WERI-Rb-1 (cell line): ENCODE data around the gene TMEM266.

ENCODE experiments used
- DNase-seq: peaks from one replicate; pipeline ENCODE4 v3.0.0-alpha.2; 2020
- H3K27ac ChIP-seq: fragments of 250-450 bp; sonication (Bioruptor Pico); 2 replicates; pipeline ENCODE4 v1.5.1; 2020; ENCODE audit warnings: mild to moderate bottlenecking, moderate library complexity
- H3K27me3 ChIP-seq: fragments of 250-450 bp; sonication (Bioruptor Pico); 2 replicates; pipeline ENCODE4 v1.5.1; 2021; ENCODE audit warnings: mild to moderate bottlenecking, low read depth, moderate library complexity; ENCODE audit not compliant: insufficient read depth, severe bottlenecking
- H3K36me3 ChIP-seq: fragments of 250-450 bp; sonication (Bioruptor Pico); 2 replicates; pipeline ENCODE4 v1.5.1; 2020; ENCODE audit warnings: mild to moderate bottlenecking, moderate library complexity
- H3K4me3 ChIP-seq: 2 replicates; pipeline ENCODE4 v1.5.1; 2011; ENCODE audit warnings: low read depth, mild to moderate bottlenecking, control low read depth, low read length
- H3K9me3 ChIP-seq: fragments of 250-450 bp; sonication (Bioruptor Pico); 2 replicates; pipeline ENCODE4 v1.5.1; 2021; ENCODE audit warnings: mild to moderate bottlenecking, moderate library complexity; ENCODE audit not compliant: severe bottlenecking
- TF ChIP-seq, protein P1 (sequence below): IDR thresholded peaks from 2 replicates; pipeline ENCODE4 v1.5.1; 2011; ENCODE audit warnings: low read depth, mild to moderate bottlenecking, control low read depth, inconsistent platforms, low read length

The TMEM266 gene

DNA sequence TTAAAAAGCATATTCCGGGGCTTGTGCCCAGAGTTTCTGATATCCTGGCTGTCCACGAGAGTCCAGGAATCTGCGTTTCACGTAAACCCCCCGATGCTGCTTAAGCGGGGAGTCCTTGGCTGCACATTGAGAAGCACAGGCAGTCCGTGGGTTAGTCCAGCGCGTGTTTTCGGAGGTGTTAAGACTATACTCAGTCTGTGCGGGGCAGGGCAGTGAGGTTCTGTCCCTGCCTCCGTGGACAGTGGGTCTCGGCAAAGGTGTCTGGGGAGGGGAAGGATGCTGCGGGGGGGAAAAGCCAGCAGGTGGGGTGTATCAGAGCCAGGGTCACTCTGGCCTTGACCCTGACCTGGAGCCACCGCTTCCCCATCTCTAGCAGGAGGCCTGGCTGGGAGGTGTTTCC lies 106.2 kb downstream of the TMEM266 start:
- TF ChIP-seq, protein P1, sequence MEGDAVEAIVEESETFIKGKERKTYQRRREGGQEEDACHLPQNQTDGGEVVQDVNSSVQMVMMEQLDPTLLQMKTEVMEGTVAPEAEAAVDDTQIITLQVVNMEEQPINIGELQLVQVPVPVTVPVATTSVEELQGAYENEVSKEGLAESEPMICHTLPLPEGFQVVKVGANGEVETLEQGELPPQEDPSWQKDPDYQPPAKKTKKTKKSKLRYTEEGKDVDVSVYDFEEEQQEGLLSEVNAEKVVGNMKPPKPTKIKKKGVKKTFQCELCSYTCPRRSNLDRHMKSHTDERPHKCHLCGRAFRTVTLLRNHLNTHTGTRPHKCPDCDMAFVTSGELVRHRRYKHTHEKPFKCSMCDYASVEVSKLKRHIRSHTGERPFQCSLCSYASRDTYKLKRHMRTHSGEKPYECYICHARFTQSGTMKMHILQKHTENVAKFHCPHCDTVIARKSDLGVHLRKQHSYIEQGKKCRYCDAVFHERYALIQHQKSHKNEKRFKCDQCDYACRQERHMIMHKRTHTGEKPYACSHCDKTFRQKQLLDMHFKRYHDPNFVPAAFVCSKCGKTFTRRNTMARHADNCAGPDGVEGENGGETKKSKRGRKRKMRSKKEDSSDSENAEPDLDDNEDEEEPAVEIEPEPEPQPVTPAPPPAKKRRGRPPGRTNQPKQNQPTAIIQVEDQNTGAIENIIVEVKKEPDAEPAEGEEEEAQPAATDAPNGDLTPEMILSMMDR, result no peak
- Histone ChIP-seq H3K4me3 (no peak overlapping the region), H3K27me3 (no peaks in the 10 kb centered on the region), H3K9me3 (no peaks in the 10 kb centered on the region), H3K27ac (no peak overlapping the region), H3K36me3 (no peaks in the 10 kb centered on the region)
- no peak for DNase-seq

DNA sequence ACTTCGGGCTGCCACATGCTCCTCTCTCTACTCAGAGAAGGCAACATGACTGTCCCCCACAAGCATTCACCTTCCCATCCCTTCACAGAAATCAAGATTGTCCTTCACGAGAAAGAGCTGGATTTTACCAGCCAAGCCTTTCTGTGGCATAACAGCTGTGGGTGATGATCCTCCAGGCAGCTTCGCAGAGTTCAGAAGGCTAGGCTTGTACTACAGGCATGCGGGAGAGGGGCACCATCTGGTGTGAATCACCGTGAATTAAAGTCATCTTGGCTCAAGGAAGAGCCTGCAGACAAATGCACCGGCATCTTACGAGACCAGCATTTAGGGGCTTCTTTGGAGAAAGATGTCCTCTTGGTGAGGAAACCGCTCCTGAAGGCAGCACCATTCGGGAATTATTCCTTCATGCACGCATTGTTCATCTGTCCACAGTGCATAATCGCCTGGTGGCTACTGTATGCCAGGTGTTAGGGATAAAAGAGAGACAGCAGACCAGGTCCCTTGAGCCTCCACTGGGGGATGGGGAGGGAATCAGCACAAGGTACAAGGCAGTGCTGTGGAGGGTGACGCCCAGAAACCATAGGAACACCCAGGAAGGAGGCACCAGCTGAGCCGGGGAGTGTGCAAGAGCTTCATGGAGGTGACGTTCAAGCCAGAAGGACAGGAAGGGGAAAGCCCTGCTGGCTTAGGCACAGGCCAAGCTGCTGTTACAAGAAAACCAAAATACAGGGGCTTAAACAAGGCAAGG lies 108.6 kb downstream of the TMEM266 start:
- H3K27me3 ChIP-seq, result no peaks in the 10 kb centered on the region
- no peaks in the 10 kb centered on the region for H3K36me3 ChIP-seq
- peak overlapping the region; percentile 39 for H3K4me3 ChIP-seq
- DNase-seq, result peak; percentile 92
- H3K9me3 ChIP-seq, result no peaks in the 10 kb centered on the region
- TF ChIP-seq, protein P1, result no peak
- H3K27ac ChIP-seq, result peak overlapping the region; percentile 90

DNA sequence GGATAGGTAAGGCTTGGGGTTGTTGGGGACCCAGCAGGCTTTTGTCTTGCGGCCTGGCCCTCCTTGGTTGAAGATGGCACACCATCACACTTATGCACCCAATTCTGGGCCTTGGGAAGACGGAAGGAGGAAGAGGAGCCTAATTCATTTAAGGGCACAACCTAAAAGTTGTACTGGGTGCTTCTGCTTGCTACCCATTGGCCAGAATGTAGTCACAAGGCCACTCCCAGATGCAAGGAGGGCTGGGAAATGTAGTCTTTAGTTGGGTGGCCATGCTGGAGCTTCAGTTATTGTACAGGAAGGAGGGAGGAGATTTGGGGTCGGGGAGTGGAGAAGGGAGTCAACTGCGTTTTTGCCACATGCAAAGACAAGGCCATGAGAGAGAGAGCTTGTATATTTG lies 109.2 kb downstream of the TMEM266 start:
- Histone ChIP-seq H3K27ac (peak overlapping the region; percentile 90), H3K4me3 (peak overlapping the region; percentile 39), H3K36me3 (no peaks in the 10 kb centered on the region), H3K27me3 (no peaks in the 10 kb centered on the region), H3K9me3 (no peaks in the 10 kb centered on the region)
- peak; percentile 60 for DNase-seq
- TF ChIP-seq, protein P1, result no peak

DNA sequence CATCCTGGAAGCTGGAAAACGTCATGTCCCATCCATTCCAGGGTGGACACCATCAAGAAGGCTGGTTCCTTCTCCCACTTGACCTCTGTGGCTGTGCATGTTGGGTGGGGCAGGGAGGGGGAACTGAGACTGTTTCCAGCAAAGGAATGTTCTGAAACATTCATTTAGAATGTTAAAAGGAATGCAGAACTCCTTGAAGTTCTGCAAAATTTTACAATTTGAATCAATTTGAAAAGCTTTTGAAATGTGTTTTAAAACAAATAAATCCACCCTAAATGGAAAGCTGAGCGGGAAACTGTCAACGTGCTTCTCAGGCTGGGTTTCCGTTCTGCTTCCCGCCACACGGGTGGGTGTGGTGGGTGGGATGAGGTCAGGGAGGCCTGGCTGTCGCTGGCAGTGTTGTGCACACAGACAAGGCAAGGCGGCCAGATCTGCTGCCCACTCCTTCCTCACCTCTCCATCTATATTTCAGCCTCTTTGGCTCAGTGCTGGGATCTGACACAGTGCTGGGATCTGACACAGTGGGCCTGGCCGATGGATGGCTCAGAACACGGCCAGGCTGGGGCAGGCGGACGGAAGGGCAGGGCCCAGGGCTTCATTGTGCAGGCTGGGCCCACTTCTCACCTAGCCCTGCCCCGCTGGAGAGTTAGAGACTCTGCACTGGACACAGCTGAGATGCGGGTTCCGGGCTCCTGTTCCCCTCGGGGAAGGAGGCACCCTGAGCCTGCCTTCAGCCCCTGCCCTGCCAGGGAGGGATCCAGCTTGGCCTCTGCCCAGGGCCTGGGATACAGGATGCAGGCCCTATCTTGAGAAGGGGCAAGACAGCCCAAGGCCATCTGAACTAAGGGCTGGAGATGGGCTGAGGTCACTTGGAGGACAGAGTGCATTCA lies 110.4 kb downstream of the TMEM266 start:
- Histone ChIP-seq H3K4me3 (no peak overlapping the region), H3K9me3 (no peaks in the 10 kb centered on the region), H3K27me3 (no peaks in the 10 kb centered on the region), H3K27ac (no peak overlapping the region; the same call in 1 of the 2 replicates), H3K36me3 (no peaks in the 10 kb centered on the region)
- TF ChIP-seq, protein P1, result no peak
- DNase-seq, result no peak

DNA sequence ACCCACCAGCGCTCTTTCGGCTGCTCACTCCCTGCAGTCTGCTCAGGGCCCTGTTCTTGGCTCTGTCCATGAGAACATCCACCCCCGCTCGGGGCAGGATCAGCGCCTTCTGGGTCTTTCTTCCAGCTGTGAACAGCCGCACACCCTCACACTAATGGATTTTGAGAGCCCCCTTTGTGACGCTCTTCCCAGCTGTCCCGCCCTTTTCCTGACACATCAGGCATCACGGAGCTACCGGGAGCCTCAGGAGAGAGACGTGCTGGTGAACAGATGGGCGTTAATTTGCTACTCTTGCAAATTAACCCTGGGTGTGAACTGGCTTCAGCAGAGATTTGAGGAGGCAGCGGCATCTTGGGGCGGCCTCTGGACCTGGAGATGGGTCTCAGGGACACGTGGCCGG lies 113.0 kb downstream of the TMEM266 start:
- Histone ChIP-seq H3K9me3 (no peaks in the 10 kb centered on the region), H3K4me3 (no peak overlapping the region), H3K27me3 (no peaks in the 10 kb centered on the region), H3K36me3 (no peaks in the 10 kb centered on the region), H3K27ac (0 out of 2 replicates have a peak overlapping the region, but pooled peaks have one; percentile 9)
- DNase-seq, result peak; percentile 58
- TF ChIP-seq, protein P1, result 0 out of 2 replicates have a peak, but pooled peaks have one; percentile 6
